H1 (cell line): ENCODE results near the gene OR3A2. TPM values are rescaled to one million over a fixed set of nuclear protein-coding genes. Genes with fewer than 3 reads are reported as not detected.

ENCODE experiments used
- CTCF ChIA-PET: fragments of 300-600 bp; sonication (Branson Sonifier 250); formaldehyde crosslinking; loops from one replicate; lab custom pipeline; 2021; ENCODE audit not compliant: partially characterized antibody; lab: Charles Lee
- POLR2A ChIA-PET: fragments of 300-600 bp; sonication (Branson Sonifier 250); formaldehyde crosslinking; loops from one replicate; lab custom pipeline; 2021; ENCODE audit warnings: inconsistent platforms; ENCODE audit not compliant: partially characterized antibody; lab: Charles Lee
- DNase-seq, 2 experiments: peaks; one replicate each; pipeline versions ENCODE4 v3.0.0 to v3.0.0-alpha.2; 2010 to 2022; ENCODE audit warnings: low spot score in 2 of 2, low read depth in 1 of 2, mixed read lengths in 1 of 2
- FAIRE-seq: peaks from 2 replicates; lab custom pipeline; 2011; peaks lifted over from hg19 to GRCh38; lab: Jason Lieb, UNC
- H2AFZ ChIP-seq: 2 replicates; pipeline ENCODE4 v1.8.1; 2012; ENCODE audit warnings: low read length, inconsistent platforms
- H2AK5ac ChIP-seq: 2 replicates; pipeline ENCODE4 v1.6.1; 2013; ENCODE audit warnings: low read depth, low read length
- H2BK120ac ChIP-seq: replicated peaks from 2 replicates; pipeline ENCODE3; 2013; ENCODE audit warnings: low read depth, low read length, inconsistent platforms
- H2BK12ac ChIP-seq: 2 replicates; pipeline ENCODE4 v1.6.1; 2013; ENCODE audit warnings: low read depth, low read length
- H2BK15ac ChIP-seq: 2 replicates; pipeline ENCODE4 v1.6.1; 2013; ENCODE audit warnings: low read length
- H2BK20ac ChIP-seq: 2 replicates; pipeline ENCODE4 v1.6.1; 2013; ENCODE audit warnings: low read length
- H2BK5ac ChIP-seq: 2 replicates; pipeline ENCODE4 v1.6.1; 2013; ENCODE audit warnings: low read depth, low read length
- H3K14ac ChIP-seq: 2 replicates; pipeline ENCODE4 v1.6.1; 2013; ENCODE audit warnings: inconsistent platforms; ENCODE audit not compliant: insufficient read length
- H3K18ac ChIP-seq: 2 replicates; pipeline ENCODE4 v1.6.1; 2013; ENCODE audit warnings: low read length; ENCODE audit errors: extremely low read depth
- H3K23ac ChIP-seq: 2 replicates; pipeline ENCODE4 v1.6.1; 2013; ENCODE audit warnings: inconsistent platforms; ENCODE audit not compliant: insufficient read length
- H3K23me2 ChIP-seq: 2 replicates; pipeline ENCODE4 v1.6.1; 2013; ENCODE audit warnings: low read depth, low read length
- H3K27ac ChIP-seq: 2 replicates; pipeline ENCODE4 v1.6.1; 2011; ENCODE audit warnings: low read depth, low read length, inconsistent platforms
- H3K27me3 ChIP-seq, 4 experiments: replicated peaks in 1 of 4; 1 replicate in 1 of 4; 2 replicates in 3 of 4; pipeline versions ENCODE4 v1.6.1 to v1.8.1; 2011 to 2013; ENCODE audit warnings: low read length in 3 of 4, mild to moderate bottlenecking in 3 of 4, inconsistent platforms in 2 of 4, mixed read lengths in 2 of 4, moderate library complexity in 1 of 4; ENCODE audit not compliant: control insufficient read depth in 3 of 4, insufficient read depth in 3 of 4; ENCODE audit errors: extremely low read depth in 1 of 4
- H3K36me3 ChIP-seq, 4 experiments: 2 replicates each; pipeline versions ENCODE4 v1.6.1 to v1.8.1; 2011 to 2013; ENCODE audit warnings: mild to moderate bottlenecking in 4 of 4, low read length in 3 of 4, moderate library complexity in 2 of 4, control low read depth in 1 of 4, inconsistent platforms in 1 of 4; ENCODE audit not compliant: insufficient read depth in 4 of 4, control insufficient read depth in 2 of 4
- H3K4ac ChIP-seq: replicated peaks from 2 replicates; pipeline ENCODE3; 2013; ENCODE audit warnings: low read length, low read depth, mixed read lengths, inconsistent platforms; ENCODE audit not compliant: insufficient read length
- H3K4me1 ChIP-seq, 4 experiments: replicated peaks in 1 of 4; 1 replicate in 1 of 4; 2 replicates in 3 of 4; pipeline versions ENCODE4 v1.6.1 to v1.8.1; 2011 to 2013; ENCODE audit warnings: low read length in 3 of 4, inconsistent platforms in 2 of 4, mixed read lengths in 1 of 4; ENCODE audit not compliant: insufficient read depth in 4 of 4, control insufficient read depth in 3 of 4
- H3K4me2 ChIP-seq, 2 experiments: 2 replicates each; pipeline versions ENCODE4 v1.6.1 to v1.8.1; 2011 to 2013; ENCODE audit warnings: low read depth in 2 of 2, low read length in 2 of 2, control low read depth in 1 of 2, inconsistent platforms in 1 of 2, mild to moderate bottlenecking in 1 of 2; ENCODE audit not compliant: insufficient read depth in 1 of 2
- H3K4me3 ChIP-seq, 4 experiments: fragments of 200-600, 300-600 bp in 1 of 4; sonication (generic), shearing (Covaris generic), sonication (Bioruptor Twin) in 1 of 4; 2 replicates each; pipeline versions ENCODE4 v1.5.1 to v1.8.1; 2011 to 2016; ENCODE audit warnings: low read length in 4 of 4, low read depth in 3 of 4, control low read depth in 2 of 4, inconsistent platforms in 2 of 4, mild to moderate bottlenecking in 2 of 4, mixed read lengths in 1 of 4, moderate library complexity in 1 of 4; ENCODE audit not compliant: insufficient read depth in 2 of 4; ENCODE audit errors: extremely low read depth in 1 of 4
- H3K56ac ChIP-seq: replicated peaks from 2 replicates; pipeline ENCODE3; 2013; ENCODE audit warnings: low read depth, mild to moderate bottlenecking, mixed read lengths, low read length, inconsistent platforms; ENCODE audit not compliant: insufficient read length
- H3K79me1 ChIP-seq: 2 replicates; pipeline ENCODE4 v1.6.1; 2013; ENCODE audit warnings: low read depth, low read length, control low read depth
- H3K79me2 ChIP-seq, 2 experiments: 2 replicates each; pipeline versions ENCODE4 v1.6.1 to v1.8.1; 2012 to 2013; ENCODE audit warnings: low read length in 2 of 2, mild to moderate bottlenecking in 2 of 2, inconsistent platforms in 1 of 2; ENCODE audit not compliant: insufficient read depth in 2 of 2, control insufficient read depth in 1 of 2
- H3K9ac ChIP-seq, 4 experiments: replicated peaks in 1 of 4; 1 replicate in 1 of 4; 2 replicates in 3 of 4; pipeline versions ENCODE4 v1.6.1 to v1.8.1; 2011 to 2013; ENCODE audit warnings: low read depth in 3 of 4, low read length in 3 of 4, control low read depth in 2 of 4, mild to moderate bottlenecking in 2 of 4, moderate library complexity in 2 of 4, inconsistent platforms in 1 of 4; ENCODE audit errors: extremely low read depth in 1 of 4
- H3K9me3 ChIP-seq, 2 experiments: 2 replicates each; pipeline versions ENCODE4 v1.6.1 to v1.8.1; 2012 to 2013; ENCODE audit warnings: mild to moderate bottlenecking in 2 of 2, moderate library complexity in 2 of 2, control low read depth in 1 of 2, inconsistent platforms in 1 of 2, low read depth in 1 of 2, low read length in 1 of 2, mixed read lengths in 1 of 2; ENCODE audit not compliant: insufficient read depth in 2 of 2
- H4K20me1 ChIP-seq, 2 experiments: replicated peaks in 1 of 2; 2 replicates each; pipeline versions ENCODE3 to v1.8.1; 2011 to 2013; ENCODE audit warnings: inconsistent platforms in 2 of 2, low read length in 2 of 2, mild to moderate bottlenecking in 1 of 2; ENCODE audit not compliant: insufficient read depth in 2 of 2, control insufficient read depth in 1 of 2
- H4K5ac ChIP-seq: 2 replicates; pipeline ENCODE4 v1.6.1; 2013; ENCODE audit warnings: low read length, low read depth, mixed read lengths, inconsistent platforms; ENCODE audit not compliant: insufficient read length
- H4K8ac ChIP-seq: 2 replicates; pipeline ENCODE4 v1.8.0; 2013; ENCODE audit warnings: mild to moderate bottlenecking, moderate library complexity, low read length, inconsistent platforms; ENCODE audit not compliant: insufficient read depth; ENCODE audit errors: extremely low read depth
- H4K91ac ChIP-seq: replicated peaks from 2 replicates; pipeline ENCODE3; 2013; ENCODE audit warnings: low read length, mixed read lengths, inconsistent platforms; ENCODE audit not compliant: insufficient read length
- WGBS, 2 experiments: shearing (Covaris generic) in 1 of 2; methylation state at CpG; one replicate each; pipeline versions ENCODE4 v1.1.6 to v1.1.7; 2013 to 2015; ENCODE audit warnings: low lambda C conversion rate in 2 of 2, mixed read lengths in 2 of 2, inconsistent platforms in 1 of 2, low coverage in 1 of 2, missing lambda C conversion rate in 1 of 2; ENCODE audit not compliant: insufficient replicate concordance in 2 of 2, insufficient coverage in 1 of 2, insufficient read length in 1 of 2; ENCODE audit errors: extremely low coverage in 1 of 2, missing lambda C conversion rate in 1 of 2; 5-methylcytosine and 5-hydroxymethylcytosine counted together
- polyA plus RNA-seq, 7 experiments: library from polyadenylated mRNA; depleted of rRNA in 3 of 7; stranded (reverse) in 5 of 7; unstranded in 2 of 7; fragments of >200 nt in 5 of 7; fragments of 200-250 nt in 2 of 7; gene quantifications; 1 replicate in 5 of 7; 2 replicates in 1 of 7; 4 replicates in 1 of 7; pipeline versions ENCODE4 v1.2.1 to v1.2.3, GENCODE V29; 2011 to 2013; ENCODE audit warnings: missing spikeins in 2 of 7, mixed read lengths in 2 of 7
- total RNA-seq: library from RNA; stranded (reverse); fragmentation: NEBNext Ultra II Directional; extraction: Animal tissue kit (Norgen Biotek cat#: 25700); gene quantifications from 2 replicates; pipeline ENCODE4 v1.2.1, GENCODE V29; 2021
- TF ChIP-seq, protein P1 (sequence below): IDR thresholded peaks from 2 replicates; pipeline ENCODE4 v1.6.1; 2012; ENCODE audit warnings: low read length, inconsistent platforms

OR3A2 gene
- total and polyA plus RNA-seq, 2 of the 8 experiments (the other 6 are each of a cell fraction or from before 2014, with no cell fraction given): not detected

DNA sequence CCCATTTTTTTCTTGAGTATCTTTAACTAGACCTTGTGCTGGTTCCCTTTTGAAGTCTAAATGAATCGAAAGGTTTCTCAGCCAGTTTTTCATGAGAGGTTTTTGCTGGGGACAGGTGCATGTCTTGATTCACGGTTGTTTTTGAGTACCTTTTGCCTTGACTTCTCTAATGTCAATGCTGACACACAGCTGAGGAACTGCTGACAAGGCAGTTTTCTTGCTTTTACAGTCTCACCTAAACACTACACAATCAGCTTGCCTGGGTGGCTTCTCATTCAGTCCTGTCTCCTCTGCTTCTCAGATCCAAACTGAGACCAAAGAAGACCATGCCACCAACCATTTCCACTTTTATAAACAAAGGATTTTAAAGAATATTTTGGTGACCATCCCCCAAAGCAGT, 32.1 kb upstream of the OR3A2 start:
- H3K18ac ChIP-seq: no peak overlapping the region
- no peak overlapping the region for H3K27ac ChIP-seq
- H3K4ac ChIP-seq: no peak overlapping the region
- no peaks in the 10 kb centered on the region for H3K27me3 ChIP-seq
- H2BK15ac ChIP-seq: no peak overlapping the region
- no peak overlapping the region for H2BK20ac ChIP-seq
- peaks cover 4 to 11% of the 10 kb centered on the region in 2 experiments; a peak in 2 of 4 replicates for H3K9me3 ChIP-seq
- ChIA-PET CTCF (no interaction called here), POLR2A (no interaction called here)
- WGBS, 2 experiments: 32% methylated on average over 2 of the region's 2 CpGs; no CpG with 5 or more reads in 1 of the 2 experiments
- no peak for FAIRE-seq
- no peaks in the 10 kb centered on the region for H3K4me1 ChIP-seq
- H3K9ac ChIP-seq: no peak overlapping the region
- H3K79me1 ChIP-seq: no peaks in the 10 kb centered on the region
- no peak overlapping the region for H3K4me2 ChIP-seq
- no peaks in the 10 kb centered on the region for H3K79me2 ChIP-seq
- no peak overlapping the region for H3K56ac ChIP-seq
- H4K8ac ChIP-seq: no peak overlapping the region
- H3K23me2 ChIP-seq: no peaks in the 10 kb centered on the region; the same call in 1 of the 2 replicates
- no peak overlapping the region for H4K5ac ChIP-seq
- H4K91ac ChIP-seq: no peak overlapping the region
- no peak overlapping the region for H3K14ac ChIP-seq
- no peak for DNase-seq
- H2BK12ac ChIP-seq: no peak overlapping the region
- H2BK120ac ChIP-seq: no peak overlapping the region
- no peak overlapping the region for H2BK5ac ChIP-seq
- no peak overlapping the region for H2AFZ ChIP-seq
- no peak overlapping the region for H2AK5ac ChIP-seq
- H3K36me3 ChIP-seq: no peaks in the 10 kb centered on the region
- no peaks in the 10 kb centered on the region for H4K20me1 ChIP-seq
- no peak overlapping the region for H3K23ac ChIP-seq
- no peak overlapping the region for H3K4me3 ChIP-seq
- TF ChIP-seq, protein P1, sequence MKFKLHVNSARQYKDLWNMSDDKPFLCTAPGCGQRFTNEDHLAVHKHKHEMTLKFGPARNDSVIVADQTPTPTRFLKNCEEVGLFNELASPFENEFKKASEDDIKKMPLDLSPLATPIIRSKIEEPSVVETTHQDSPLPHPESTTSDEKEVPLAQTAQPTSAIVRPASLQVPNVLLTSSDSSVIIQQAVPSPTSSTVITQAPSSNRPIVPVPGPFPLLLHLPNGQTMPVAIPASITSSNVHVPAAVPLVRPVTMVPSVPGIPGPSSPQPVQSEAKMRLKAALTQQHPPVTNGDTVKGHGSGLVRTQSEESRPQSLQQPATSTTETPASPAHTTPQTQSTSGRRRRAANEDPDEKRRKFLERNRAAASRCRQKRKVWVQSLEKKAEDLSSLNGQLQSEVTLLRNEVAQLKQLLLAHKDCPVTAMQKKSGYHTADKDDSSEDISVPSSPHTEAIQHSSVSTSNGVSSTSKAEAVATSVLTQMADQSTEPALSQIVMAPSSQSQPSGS: no peak
